SK-N-SH treated with all-trans-retinoic acid at 6 μM for 48 hours (cell line): ENCODE results near the gene BMERB1.

ENCODE experiments used
- ATAC-seq: fragments of 200-7000 bp; cut with Tn5 transposase; 3 replicates; pipeline ENCODE4 v1.9.1; 2020; ENCODE audit warnings: mild to moderate bottlenecking, moderate library complexity
- ARNTL ChIP-seq: fragments of 450-650 bp; formaldehyde crosslinking; IDR thresholded peaks from 2 replicates; pipeline ENCODE4 v1.5.0; 2020; ENCODE audit warnings: low read depth, mild to moderate bottlenecking, moderate library complexity, borderline replicate concordance
- BACH2 ChIP-seq: fragments of 250-450 bp; sonication (Bioruptor Pico); IDR thresholded peaks from 2 replicates; pipeline ENCODE4 v1.9.0; 2021; ENCODE audit warnings: mild to moderate bottlenecking, borderline replicate concordance
- CREB5 ChIP-seq: fragments of 250-450 bp; sonication (Bioruptor Pico); IDR thresholded peaks from 2 replicates; pipeline ENCODE4 v1.5.1; 2020; ENCODE audit warnings: low read depth, mild to moderate bottlenecking, moderate library complexity
- CSDC2 ChIP-seq: fragments of 250-450 bp; sonication (Bioruptor Pico); IDR thresholded peaks from 2 replicates; pipeline ENCODE4 v1.5.0; 2020; ENCODE audit warnings: mild to moderate bottlenecking, moderate library complexity
- CSRNP3 ChIP-seq: fragments of 250-450 bp; sonication (Bioruptor Pico); IDR thresholded peaks from 2 replicates; pipeline ENCODE4 v1.5.1; 2021; ENCODE audit warnings: mild to moderate bottlenecking, moderate library complexity
- ESRRG ChIP-seq: fragments of 250-450 bp; sonication (Bioruptor Pico); IDR thresholded peaks from 2 replicates; pipeline ENCODE4 v1.6.1; 2021; ENCODE audit warnings: mild to moderate bottlenecking
- GLIS3 ChIP-seq: fragments of 250-450 bp; sonication (Bioruptor Pico); IDR thresholded peaks from 2 replicates; pipeline ENCODE4 v1.5.0; 2020; ENCODE audit warnings: mild to moderate bottlenecking, moderate library complexity
- ISL1 ChIP-seq: fragments of 250-450 bp; sonication (Bioruptor Pico); IDR thresholded peaks from 2 replicates; pipeline ENCODE4 v2.1.2; 2022; ENCODE audit warnings: mild to moderate bottlenecking, moderate library complexity
- OSR1 ChIP-seq: fragments of 250-450 bp; sonication (Bioruptor Pico); IDR thresholded peaks from 2 replicates; pipeline ENCODE4 v1.8.0; 2022; ENCODE audit warnings: moderate library complexity, mild to moderate bottlenecking, inconsistent platforms
- PATZ1 ChIP-seq: fragments of 250-450 bp; sonication (Bioruptor Pico); IDR thresholded peaks from 2 replicates; pipeline ENCODE4 v1.8.0; 2020; ENCODE audit warnings: mild to moderate bottlenecking, moderate library complexity, borderline replicate concordance
- POU6F1 ChIP-seq: fragments of 250-450 bp; sonication (Bioruptor Pico); IDR thresholded peaks from 2 replicates; pipeline ENCODE4 v1.8.0; 2021; ENCODE audit warnings: low read depth, mild to moderate bottlenecking, moderate library complexity, borderline replicate concordance
- PPARA ChIP-seq: fragments of 250-450 bp; sonication (Bioruptor Pico); IDR thresholded peaks from 2 replicates; pipeline ENCODE4 v1.5.0; 2020; ENCODE audit warnings: mild to moderate bottlenecking, borderline replicate concordance
- RARB ChIP-seq: fragments of 250-450 bp; sonication (Bioruptor Pico); IDR thresholded peaks from 2 replicates; pipeline ENCODE4 v1.8.0; 2021; ENCODE audit warnings: mild to moderate bottlenecking, moderate library complexity
- SNAI2 ChIP-seq: fragments of 250-450 bp; sonication (Bioruptor Pico); IDR thresholded peaks from 2 replicates; pipeline ENCODE4 v1.5.0; 2020; ENCODE audit warnings: mild to moderate bottlenecking, moderate library complexity
- TCF4 ChIP-seq: fragments of 250-450 bp; sonication (Bioruptor Pico); IDR thresholded peaks from 2 replicates; pipeline ENCODE4 v1.8.0; 2021; ENCODE audit warnings: mild to moderate bottlenecking, moderate library complexity, borderline replicate concordance
- TOX ChIP-seq: fragments of 250-450 bp; sonication (Bioruptor Pico); IDR thresholded peaks from 2 replicates; pipeline ENCODE4 v1.8.0; 2021; ENCODE audit warnings: mild to moderate bottlenecking, moderate library complexity, borderline replicate concordance
- TSHZ2 ChIP-seq: fragments of 250-450 bp; sonication (Bioruptor Pico); IDR thresholded peaks from 2 replicates; pipeline ENCODE4 v1.5.0; 2020; ENCODE audit warnings: mild to moderate bottlenecking, moderate library complexity
- ZC3H10 ChIP-seq: fragments of 250-450 bp; sonication (Bioruptor Pico); IDR thresholded peaks from 2 replicates; pipeline ENCODE4 v1.5.1; 2021; ENCODE audit warnings: mild to moderate bottlenecking, moderate library complexity
- ZFP3 ChIP-seq: fragments of 250-450 bp; sonication (Bioruptor Pico); IDR thresholded peaks from 2 replicates; pipeline ENCODE4 v1.5.0; 2020; ENCODE audit warnings: mild to moderate bottlenecking, moderate library complexity
- ZNF565 ChIP-seq: fragments of 450-650 bp; formaldehyde crosslinking; conservative IDR thresholded peaks from 2 replicates; pipeline ENCODE4 v1.5.0; 2020; ENCODE audit warnings: low read depth, mild to moderate bottlenecking, moderate library complexity
- ZNF70 ChIP-seq: fragments of 450-650 bp; formaldehyde crosslinking; IDR thresholded peaks from 2 replicates; pipeline ENCODE4 v1.5.0; 2020; ENCODE audit warnings: mild to moderate bottlenecking, moderate library complexity
- ZNF8 ChIP-seq: fragments of 450-650 bp; formaldehyde crosslinking; IDR thresholded peaks from 2 replicates; pipeline ENCODE4 v1.5.0; 2020; ENCODE audit warnings: mild to moderate bottlenecking, moderate library complexity

Gene BMERB1

GRCh38 chr16:15510992-15511391 lies 76.6 kb downstream of the BMERB1 start (continued):
- TF ChIP-seq TOX (CRISPR knock-in tag) (no peak), ZNF8 (CRISPR knock-in tag) (no peak), ISL1 (CRISPR knock-in tag) (no peak), CSDC2 (CRISPR knock-in tag) (no peak)

- ATAC-seq: no peak
- TF ChIP-seq ZC3H10 (CRISPR knock-in tag) (no peak), TSHZ2 (CRISPR knock-in tag) (no peak), PPARA (CRISPR knock-in tag) (no peak), SNAI2 (CRISPR knock-in tag) (no peak), POU6F1 (CRISPR knock-in tag) (no peak), GLIS3 (CRISPR knock-in tag) (no peak), ZNF8 (CRISPR knock-in tag) (no peak), ARNTL (CRISPR knock-in tag) (no peak), ISL1 (CRISPR knock-in tag) (no peak), ESRRG (no peak), CSDC2 (CRISPR knock-in tag) (no peak), RARB (CRISPR knock-in tag) (no peak), BACH2 (CRISPR knock-in tag) (no peak), PATZ1 (CRISPR knock-in tag) (no peak), CREB5 (CRISPR knock-in tag) (no peak)
Observed at GRCh38 chr16:15511759-15512487, 77.5 kb downstream of the BMERB1 start.

- no peak for ATAC-seq
- TF ChIP-seq CSDC2 (CRISPR knock-in tag) (no peak), CSRNP3 (CRISPR knock-in tag) (no peak), ZFP3 (CRISPR knock-in tag) (no peak), PATZ1 (CRISPR knock-in tag) (no peak), ARNTL (CRISPR knock-in tag) (no peak), ZNF70 (no peak), OSR1 (no peak), ESRRG (no peak), SNAI2 (CRISPR knock-in tag) (no peak), TCF4 (CRISPR knock-in tag) (no peak), ZNF565 (CRISPR knock-in tag) (no peak), ISL1 (CRISPR knock-in tag) (no peak), ZNF8 (CRISPR knock-in tag) (no peak), CREB5 (CRISPR knock-in tag) (no peak), TOX (CRISPR knock-in tag) (no peak)
Observed at GRCh38 chr16:15513156-15513555, 78.8 kb downstream of the BMERB1 start.
